Neural progenitor cell (in vitro differentiated cells): ENCODE data around the gene KCTD11. TPM values are rescaled to one million over a fixed set of nuclear protein-coding genes. Genes with fewer than 3 reads are reported as not detected.

Experiments
- DNase-seq: peaks from one replicate; pipeline ENCODE4 v3.0.0-alpha.2; 2016; ENCODE audit warnings: low spot score
- H2AFZ ChIP-seq: fragments of 200-600 bp; sonication (generic); replicated peaks from 2 replicates; pipeline ENCODE4 v1.6.1; 2016; ENCODE audit warnings: antibody characterized with exemption
- H3F3A ChIP-seq: fragments of 200-600 bp; sonication (generic); 2 replicates; pipeline ENCODE4 v1.6.1; 2016; ENCODE audit warnings: antibody characterized with exemption, low read depth
- H3K27ac ChIP-seq: fragments of 200-600 bp; sonication (generic); 2 replicates; pipeline ENCODE4 v1.5.1; 2016; ENCODE audit warnings: mild to moderate bottlenecking
- H3K27me3 ChIP-seq: fragments of 200-600 bp; sonication (generic); 2 replicates; pipeline ENCODE4 v1.6.1; 2016; ENCODE audit warnings: mild to moderate bottlenecking, moderate library complexity
- H3K36me3 ChIP-seq: fragments of 200-600 bp; sonication (generic); 2 replicates; pipeline ENCODE4 v1.5.1; 2016
- H3K4me1 ChIP-seq: fragments of 200-600 bp; sonication (generic); 2 replicates; pipeline ENCODE4 v1.6.1; 2016; ENCODE audit warnings: mixed run types
- H3K4me2 ChIP-seq: fragments of 200-600 bp; sonication (generic); 2 replicates; pipeline ENCODE4 v1.6.1; 2016
- H3K4me3 ChIP-seq: fragments of 200-600 bp; sonication (generic); 2 replicates; pipeline ENCODE4 v1.5.1; 2016
- H3K79me2 ChIP-seq: fragments of 200-600 bp; sonication (generic); 2 replicates; pipeline ENCODE4 v1.6.1; 2016; ENCODE audit warnings: low read depth
- H3K9ac ChIP-seq: fragments of 200-600 bp; sonication (generic); 2 replicates; pipeline ENCODE4 v1.6.1; 2016
- H3K9me3 ChIP-seq: fragments of 200-600 bp; sonication (generic); 2 replicates; pipeline ENCODE4 v1.5.1; 2016; ENCODE audit warnings: low read depth
- H4K20me1 ChIP-seq: fragments of 200-600 bp; sonication (generic); 2 replicates; pipeline ENCODE4 v1.6.1; 2016; ENCODE audit warnings: low read depth
- H3K27ac Mint-ChIP-seq: 3 replicates; pipeline ENCODE4 v1.8.0; 2021; ENCODE audit warnings: mixed read lengths
- H3K27me3 Mint-ChIP-seq: 2 replicates; pipeline ENCODE4 v1.8.0; 2022; ENCODE audit warnings: low read depth, mild to moderate bottlenecking, inconsistent platforms, moderate library complexity, mixed read lengths; ENCODE audit not compliant: insufficient read depth
- H3K36me3 Mint-ChIP-seq: 3 replicates; pipeline ENCODE4 v1.8.0; 2021; ENCODE audit warnings: mixed read lengths
- H3K4me1 Mint-ChIP-seq: 3 replicates; pipeline ENCODE4 v1.8.0; 2021; ENCODE audit warnings: mixed read lengths
- H3K4me3 Mint-ChIP-seq: 3 replicates; pipeline ENCODE4 v1.8.0; 2021; ENCODE audit warnings: mild to moderate bottlenecking, moderate library complexity, mixed read lengths
- H3K9me3 Mint-ChIP-seq: 3 replicates; pipeline ENCODE4 v1.8.0; 2020; ENCODE audit warnings: mixed read lengths
- EZH2 ChIP-seq: fragments of 200-600 bp; sonication (generic); IDR thresholded peaks from 2 replicates; pipeline ENCODE4 v1.6.1; 2017; ENCODE audit warnings: antibody characterized with exemption, mild to moderate bottlenecking, moderate library complexity
- EZH2phosphoT487 ChIP-seq: fragments of 200-600 bp; sonication (generic); IDR thresholded peaks from 2 replicates; pipeline ENCODE4 v1.6.1; 2017; ENCODE audit warnings: antibody characterized with exemption
- total RNA-seq: library from RNA; depleted of rRNA; stranded (reverse); fragments of >200 nt; gene quantifications from 2 replicates; pipeline ENCODE4 v1.2.3, GENCODE V29; 2015; ENCODE audit warnings: low replicate concordance
- TF ChIP-seq, protein P1 (sequence below): fragments of 200-600 bp; sonication (generic); IDR thresholded peaks from 2 replicates; pipeline ENCODE4 v1.5.1; 2017; ENCODE audit warnings: antibody characterized with exemption, mild to moderate bottlenecking

Gene KCTD11
- total RNA-seq, 1 donor from 2014 or later = 2.7 TPM

- Histone ChIP-seq H3F3A (peaks cover 63% of the 10 kb centered on the region), H3K36me3 (peaks cover 4% of the 10 kb centered on the region), H4K20me1 (peaks cover 48% of the 10 kb centered on the region), H3K4me2 (peak overlapping the region; percentile 93), H3K79me2 (peaks cover 45% of the 10 kb centered on the region), H3K27me3 (no peaks in the 10 kb centered on the region), H3K9ac (peak overlapping the region; percentile 64), H3K4me3 (peak overlapping the region; percentile 83), H3K4me1 (peaks cover 6% of the 10 kb centered on the region), H2AFZ (no peak overlapping the region), H3K27ac (peak overlapping the region; percentile 66), H3K9me3 (no peaks in the 10 kb centered on the region)
- Mint-ChIP-seq H3K9me3 (peaks cover 2% of the 10 kb centered on the region), H3K36me3 (peaks cover 25% of the 10 kb centered on the region), H3K4me3 (peak overlapping the region; percentile 93), H3K27me3 (peaks cover 11% of the 10 kb centered on the region), H3K27ac (peak overlapping the region; percentile 43), H3K4me1 (peaks cover 34% of the 10 kb centered on the region)
- peak; percentile 55 for DNase-seq
- no peak for TF ChIP-seq EZH2
- TF ChIP-seq, protein P1, sequence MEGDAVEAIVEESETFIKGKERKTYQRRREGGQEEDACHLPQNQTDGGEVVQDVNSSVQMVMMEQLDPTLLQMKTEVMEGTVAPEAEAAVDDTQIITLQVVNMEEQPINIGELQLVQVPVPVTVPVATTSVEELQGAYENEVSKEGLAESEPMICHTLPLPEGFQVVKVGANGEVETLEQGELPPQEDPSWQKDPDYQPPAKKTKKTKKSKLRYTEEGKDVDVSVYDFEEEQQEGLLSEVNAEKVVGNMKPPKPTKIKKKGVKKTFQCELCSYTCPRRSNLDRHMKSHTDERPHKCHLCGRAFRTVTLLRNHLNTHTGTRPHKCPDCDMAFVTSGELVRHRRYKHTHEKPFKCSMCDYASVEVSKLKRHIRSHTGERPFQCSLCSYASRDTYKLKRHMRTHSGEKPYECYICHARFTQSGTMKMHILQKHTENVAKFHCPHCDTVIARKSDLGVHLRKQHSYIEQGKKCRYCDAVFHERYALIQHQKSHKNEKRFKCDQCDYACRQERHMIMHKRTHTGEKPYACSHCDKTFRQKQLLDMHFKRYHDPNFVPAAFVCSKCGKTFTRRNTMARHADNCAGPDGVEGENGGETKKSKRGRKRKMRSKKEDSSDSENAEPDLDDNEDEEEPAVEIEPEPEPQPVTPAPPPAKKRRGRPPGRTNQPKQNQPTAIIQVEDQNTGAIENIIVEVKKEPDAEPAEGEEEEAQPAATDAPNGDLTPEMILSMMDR = peak; percentile 3
- TF ChIP-seq EZH2phosphoT487 = no peak
Observed at GRCh38 chr17:7307686-7308624, 44.0 kb upstream of the KCTD11 start.

GRCh38 chr17:7308625-7309433 lies 43.1 kb upstream of the KCTD11 start:
- Histone ChIP-seq H3F3A (peaks cover 72% of the 10 kb centered on the region), H3K9me3 (no peaks in the 10 kb centered on the region), H2AFZ (no peak overlapping the region), H3K4me1 (peaks cover 6% of the 10 kb centered on the region), H3K27ac (peak overlapping the region; percentile 7), H3K9ac (peak overlapping the region; percentile 64), H3K4me3 (peak overlapping the region; percentile 83), H3K4me2 (peak overlapping the region; percentile 93), H3K79me2 (peaks cover 52% of the 10 kb centered on the region), H4K20me1 (peaks cover 54% of the 10 kb centered on the region), H3K36me3 (peaks cover 4% of the 10 kb centered on the region), H3K27me3 (no peaks in the 10 kb centered on the region)
- Mint-ChIP-seq H3K36me3 (peaks cover 28% of the 10 kb centered on the region), H3K4me3 (peak overlapping the region; percentile 93), H3K27ac (peak overlapping the region; percentile 43), H3K27me3 (peaks cover 11% of the 10 kb centered on the region), H3K9me3 (peaks cover 2% of the 10 kb centered on the region), H3K4me1 (peaks cover 39% of the 10 kb centered on the region)
- TF ChIP-seq, protein P1 = no peak
- no peak for TF ChIP-seq EZH2
- TF ChIP-seq EZH2phosphoT487 = no peak
- DNase-seq = peak; percentile 77

DNA sequence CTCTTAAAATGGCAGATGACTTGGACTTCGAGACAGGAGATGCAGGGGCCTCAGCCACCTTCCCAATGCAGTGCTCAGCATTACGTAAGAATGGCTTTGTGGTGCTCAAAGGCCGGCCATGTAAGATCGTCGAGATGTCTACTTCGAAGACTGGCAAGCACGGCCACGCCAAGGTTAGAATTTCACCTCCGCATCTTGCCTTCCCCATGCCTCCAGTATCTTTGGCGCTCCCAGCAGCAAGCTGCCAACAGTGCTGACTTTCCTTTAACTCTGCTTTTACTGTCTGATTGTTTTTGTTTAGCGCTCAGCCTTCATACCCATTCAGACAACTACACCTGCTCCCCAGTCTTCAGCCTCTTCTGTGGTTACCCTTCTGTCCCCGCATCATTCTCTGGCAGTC lies 42.3 kb upstream of the KCTD11 start:
- H4K20me1 ChIP-seq = peaks cover 62% of the 10 kb centered on the region
- TF ChIP-seq EZH2phosphoT487 (no peak), EZH2 (no peak)
- TF ChIP-seq, protein P1 = no peak
- H3K79me2 ChIP-seq = peaks cover 60% of the 10 kb centered on the region
- H3K9me3 ChIP-seq = no peaks in the 10 kb centered on the region
- peaks cover 12% of the 10 kb centered on the region for H3K4me1 ChIP-seq
- H3K36me3 Mint-ChIP-seq = peaks cover 30% of the 10 kb centered on the region
- peaks cover 13% of the 10 kb centered on the region for H3K27me3 Mint-ChIP-seq
- no peaks in the 10 kb centered on the region for H3K27me3 ChIP-seq
- H3K4me2 ChIP-seq = peak overlapping the region; percentile 93
- H2AFZ ChIP-seq = no peak overlapping the region
- H3K9ac ChIP-seq = no peak overlapping the region
- H3K27ac ChIP-seq = no peak overlapping the region
- peaks cover 4% of the 10 kb centered on the region for H3K36me3 ChIP-seq
- H3K4me1 Mint-ChIP-seq = peaks cover 47% of the 10 kb centered on the region
- peak overlapping the region; percentile 83 for H3K4me3 ChIP-seq
- H3K4me3 Mint-ChIP-seq = peak overlapping the region; percentile 93
- H3K9me3 Mint-ChIP-seq = no peaks in the 10 kb centered on the region
- H3F3A ChIP-seq = peaks cover 80% of the 10 kb centered on the region
- DNase-seq = no peak
- no peak overlapping the region for H3K27ac Mint-ChIP-seq
